IMR-90 (cell line): ENCODE data around the gene COX17. TPM values are rescaled to one million over a fixed set of nuclear protein-coding genes. Genes with fewer than 3 reads are reported as not detected.
A peak's percentile ranks its signal among the peaks of the same experiment; 100 is the strongest.

Experiments
- ATAC-seq: fragments of 200-7000 bp; cut with Tn5 transposase; 2 replicates; pipeline ENCODE4 v1.9.1; 2020; ENCODE audit warnings: low read depth, mild to moderate bottlenecking, moderate library complexity
- BruUV-seq: library from RNA; stranded (reverse); fragments of 400-500 nt; replicated peaks from 2 replicates; lab custom pipeline; 2021; lab: Mats Ljungman, UMichigan
- CTCF ChIA-PET: fragments of 300-600 bp; formaldehyde crosslinking; extraction: SDS; loops from one replicate; lab custom pipeline; 2021; ENCODE audit warnings: antibody characterized with exemption; lab: Yijun Ruan, JAX
- POLR2A ChIA-PET: fragments of 300-600 bp; sonication (Branson Sonifier 250); formaldehyde crosslinking; loops from one replicate; lab custom pipeline; 2022; ENCODE audit warnings: antibody characterized with exemption; ENCODE audit not compliant: unreplicated experiment; lab: Charles Lee
- DNase-seq: peaks from one replicate; pipeline ENCODE4 v3.0.0; 2013
- H2AFZ ChIP-seq: replicated peaks from 2 replicates; pipeline ENCODE3; 2013; ENCODE audit warnings: low read length, mild to moderate bottlenecking; ENCODE audit not compliant: poor library complexity
- H2AK5ac ChIP-seq: 2 replicates; pipeline ENCODE4 v1.6.1; 2013; ENCODE audit warnings: low read depth, low read length, inconsistent platforms
- H2AK9ac ChIP-seq: replicated peaks from 2 replicates; pipeline ENCODE3; 2013; ENCODE audit warnings: mild to moderate bottlenecking, low read depth, low read length, moderate library complexity; ENCODE audit not compliant: poor library complexity
- H2BK120ac ChIP-seq: 2 replicates; pipeline ENCODE4 v1.6.1; 2013; ENCODE audit warnings: low read depth, low read length, inconsistent platforms
- H2BK15ac ChIP-seq: 3 replicates; pipeline ENCODE4 v1.6.1; 2013; ENCODE audit warnings: low read depth, low read length, inconsistent platforms
- H2BK20ac ChIP-seq: 2 replicates; pipeline ENCODE4 v1.6.1; 2013; ENCODE audit warnings: low read depth, mild to moderate bottlenecking, inconsistent platforms, low read length, moderate library complexity
- H2BK5ac ChIP-seq: 2 replicates; pipeline ENCODE4 v1.6.1; 2013; ENCODE audit warnings: mild to moderate bottlenecking, low read depth, low read length, inconsistent platforms; ENCODE audit not compliant: poor library complexity, severe bottlenecking
- H3K14ac ChIP-seq: replicated peaks from 2 replicates; pipeline ENCODE4 v1.6.1; 2013; ENCODE audit warnings: low read depth, low read length, inconsistent platforms
- H3K18ac ChIP-seq: 2 replicates; pipeline ENCODE4 v1.6.1; 2013; ENCODE audit warnings: low read depth, low read length, control low read depth
- H3K23ac ChIP-seq: 2 replicates; pipeline ENCODE4 v1.6.1; 2013; ENCODE audit warnings: low read depth, low read length, inconsistent platforms
- H3K27ac ChIP-seq: 2 replicates; pipeline ENCODE4 v1.5.1; 2013; ENCODE audit warnings: mild to moderate bottlenecking, control low read depth, low read length; ENCODE audit not compliant: insufficient read depth
- H3K27me3 ChIP-seq: 2 replicates; pipeline ENCODE4 v1.6.1; 2013; ENCODE audit warnings: low read length; ENCODE audit not compliant: control insufficient read depth, insufficient read depth
- H3K36me3 ChIP-seq: 2 replicates; pipeline ENCODE4 v1.6.1; 2013; ENCODE audit warnings: low read length, mixed read lengths; ENCODE audit not compliant: control insufficient read depth, insufficient read depth
- H3K4ac ChIP-seq: 2 replicates; pipeline ENCODE4 v1.6.1; 2013; ENCODE audit warnings: low read depth, low read length, inconsistent platforms
- H3K4me1 ChIP-seq: 2 replicates; pipeline ENCODE4 v1.6.1; 2013; ENCODE audit warnings: low read length, mixed read lengths; ENCODE audit not compliant: control insufficient read depth, insufficient read depth
- H3K4me2 ChIP-seq: 2 replicates; pipeline ENCODE4 v1.6.1; 2013; ENCODE audit warnings: low read depth, mild to moderate bottlenecking, control low read depth, low read length, moderate library complexity
- H3K4me3 ChIP-seq: 2 replicates; pipeline ENCODE4 v1.5.1; 2013; ENCODE audit warnings: low read depth, mild to moderate bottlenecking, control low read depth, low read length, moderate library complexity; ENCODE audit not compliant: insufficient read depth
- H3K56ac ChIP-seq: 2 replicates; pipeline ENCODE4 v1.6.1; 2013; ENCODE audit warnings: low read length, inconsistent platforms; ENCODE audit not compliant: insufficient read depth; ENCODE audit errors: extremely low read depth
- H3K79me1 ChIP-seq, 2 experiments: 2 replicates each; pipeline ENCODE4 v1.6.1; 2013; ENCODE audit warnings: low read length in 2 of 2, inconsistent platforms in 1 of 2, low read depth in 1 of 2
- H3K9ac ChIP-seq: 2 replicates; pipeline ENCODE4 v1.6.1; 2013; ENCODE audit warnings: low read depth, low read length, control low read depth
- H3K9me1 ChIP-seq: 2 replicates; pipeline ENCODE4 v1.6.1; 2013; ENCODE audit warnings: low read length, inconsistent platforms; ENCODE audit not compliant: insufficient read depth
- H3K9me3 ChIP-seq: 2 replicates; pipeline ENCODE4 v1.6.1; 2013; ENCODE audit warnings: low read length; ENCODE audit not compliant: control insufficient read depth, insufficient read depth
- H4K20me1 ChIP-seq: 2 replicates; pipeline ENCODE4 v1.6.1; 2013; ENCODE audit warnings: low read length, inconsistent platforms; ENCODE audit not compliant: insufficient read depth
- H4K5ac ChIP-seq: 2 replicates; pipeline ENCODE4 v1.6.1; 2013; ENCODE audit warnings: mild to moderate bottlenecking, low read depth, low read length, control low read depth
- H4K8ac ChIP-seq, 2 experiments: 2 replicates each; pipeline ENCODE4 v1.6.1; 2013; ENCODE audit warnings: low read depth in 2 of 2, low read length in 2 of 2, control low read depth in 1 of 2, inconsistent platforms in 1 of 2
- H4K91ac ChIP-seq: 2 replicates; pipeline ENCODE4 v1.6.1; 2013; ENCODE audit warnings: low read depth, low read length, inconsistent platforms; ENCODE audit not compliant: insufficient read depth
- BHLHE40 ChIP-seq: fragments of 150-350 bp; IDR thresholded peaks from 2 replicates; pipeline ENCODE4 v1.6.1; 2016; ENCODE audit warnings: mild to moderate bottlenecking, low read depth, low read length
- CEBPB ChIP-seq: IDR thresholded peaks from 2 replicates; pipeline ENCODE4 v1.6.1; 2012; ENCODE audit warnings: low read depth, low read length, improper control_type of control experiment
- CHD1 ChIP-seq: IDR thresholded peaks from 2 replicates; pipeline ENCODE4 v1.6.1; 2012; ENCODE audit warnings: low read depth, low read length, improper control_type of control experiment
- FOS ChIP-seq: fragments of 150-350 bp; IDR thresholded peaks from 2 replicates; pipeline ENCODE4 v1.6.1; 2016; ENCODE audit warnings: low read depth, low read length
- MAZ ChIP-seq: IDR thresholded peaks from 2 replicates; pipeline ENCODE4 v1.6.1; 2012; ENCODE audit warnings: low read depth, mild to moderate bottlenecking, low read length, improper control_type of control experiment, moderate library complexity, borderline replicate concordance
- NFE2L2 ChIP-seq: fragments of 150-350 bp; IDR thresholded peaks from 2 replicates; pipeline ENCODE4 v1.6.1; 2016; ENCODE audit warnings: low read depth, mild to moderate bottlenecking, low read length
- POLR2A ChIP-seq: IDR thresholded peaks from 2 replicates; pipeline ENCODE4 v1.6.1; 2012; ENCODE audit warnings: mild to moderate bottlenecking, low read depth, low read length
- RCOR1 ChIP-seq: IDR thresholded peaks from 2 replicates; pipeline ENCODE4 v1.6.1; 2012; ENCODE audit warnings: mild to moderate bottlenecking, low read length, improper control_type of control experiment; ENCODE audit not compliant: insufficient replicate concordance
- RFX5 ChIP-seq: IDR thresholded peaks from 2 replicates; pipeline ENCODE4 v1.8.0; 2012; ENCODE audit warnings: low read depth, mild to moderate bottlenecking, low read length, moderate library complexity
- SMC3 ChIP-seq: fragments of 150-350 bp; IDR thresholded peaks from 2 replicates; pipeline ENCODE4 v1.6.1; 2016; ENCODE audit warnings: low read depth, mild to moderate bottlenecking, antibody characterized with exemption, low read length, moderate library complexity
- USF2 ChIP-seq: fragments of 150-350 bp; IDR thresholded peaks from 2 replicates; pipeline ENCODE4 v1.6.1; 2017; ENCODE audit warnings: mild to moderate bottlenecking, antibody characterized with exemption, low read length, low read depth
- WGBS, 2 experiments: methylation state at CpG; one replicate each; pipeline versions ENCODE4 v1.1.5 to v1.1.7; 2013; ENCODE audit warnings: missing lambda C conversion rate in 2 of 2; ENCODE audit not compliant: insufficient read length in 1 of 2; ENCODE audit errors: extremely low coverage in 2 of 2; 5-methylcytosine and 5-hydroxymethylcytosine counted together
- dilution Hi-C: fragments of 300-500 bp; cut with HindIII; formaldehyde crosslinking; loops from one replicate; pipeline ENCODE4 v1.14.3; 2018; ENCODE audit warnings: low sequenced_read_pairs; ENCODE audit not compliant: unreplicated experiment
- in situ Hi-C: fragments of 300-500 bp; cut with MboI; formaldehyde crosslinking; loops from 3 replicates; pipeline ENCODE4 v1.14.3; 2019; ENCODE audit warnings: low sequenced_read_pairs, inconsistent platforms, mixed read lengths
- intact Hi-C: fragments of 100-400 bp; cut with micrococcal nuclease; formaldehyde crosslinking; loops from 2 replicates; pipeline ENCODE4 v1.10.0; 2022
- polyA plus RNA-seq, 3 experiments: library from polyadenylated mRNA; depleted of rRNA; stranded (reverse); fragments of >200 nt; gene quantifications; 2 replicates each; pipeline ENCODE4 v1.2.3, GENCODE V29; 2012; ENCODE audit warnings: low replicate concordance in 1 of 3
- total RNA-seq: library from RNA; depleted of rRNA; stranded (reverse); fragments of >200 nt; gene quantifications from 2 replicates; pipeline ENCODE4 v1.2.3, GENCODE V29; 2012
- TF ChIP-seq, protein P1 (sequence below): conservative IDR thresholded peaks from 2 replicates; pipeline ENCODE4 v1.5.1; 2012; ENCODE audit warnings: mild to moderate bottlenecking, low read depth, low read length, improper control_type of control experiment

COX17 gene
- total and polyA plus RNA-seq, 2 of the 4 experiments (the other 2 are of a cell fraction) = 2.0 to 24.5 TPM

DNA sequence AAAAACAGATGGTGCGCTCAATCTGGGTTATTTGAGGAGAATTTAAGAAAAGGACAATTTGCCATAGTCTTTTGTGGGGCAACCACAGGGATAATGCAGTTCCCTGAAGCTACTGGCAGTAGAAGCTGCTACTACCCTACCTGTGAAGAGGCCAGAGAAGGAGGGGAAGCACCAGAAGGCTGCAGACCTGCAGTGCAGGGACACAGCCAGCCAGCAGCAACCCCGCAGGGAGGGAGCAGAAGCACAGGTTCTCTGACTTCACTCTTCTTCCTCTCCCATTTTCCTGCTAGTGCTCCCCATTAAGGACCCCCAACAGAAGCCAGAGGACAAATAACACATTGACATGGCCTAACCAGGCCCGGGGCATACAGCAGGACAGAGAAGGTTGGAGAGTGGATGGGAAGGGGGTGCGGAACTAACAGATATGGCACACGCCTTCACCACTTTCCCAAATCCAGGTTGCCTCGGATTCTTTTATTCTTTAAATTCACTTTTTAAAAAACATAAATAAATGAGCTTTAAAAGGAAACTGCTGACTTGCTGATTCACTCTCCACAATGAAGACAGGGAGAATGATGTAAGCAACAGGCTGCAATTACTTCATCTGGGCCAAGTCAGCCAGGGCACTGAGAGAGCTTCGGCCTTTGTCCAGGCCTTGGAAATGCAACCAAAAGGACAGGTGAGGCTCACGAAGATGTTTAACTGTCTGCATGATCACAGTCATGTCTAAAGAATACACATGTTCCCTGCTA, 46.9 kb downstream of the COX17 start (continued):
- TF ChIP-seq USF2 = no peak

DNA sequence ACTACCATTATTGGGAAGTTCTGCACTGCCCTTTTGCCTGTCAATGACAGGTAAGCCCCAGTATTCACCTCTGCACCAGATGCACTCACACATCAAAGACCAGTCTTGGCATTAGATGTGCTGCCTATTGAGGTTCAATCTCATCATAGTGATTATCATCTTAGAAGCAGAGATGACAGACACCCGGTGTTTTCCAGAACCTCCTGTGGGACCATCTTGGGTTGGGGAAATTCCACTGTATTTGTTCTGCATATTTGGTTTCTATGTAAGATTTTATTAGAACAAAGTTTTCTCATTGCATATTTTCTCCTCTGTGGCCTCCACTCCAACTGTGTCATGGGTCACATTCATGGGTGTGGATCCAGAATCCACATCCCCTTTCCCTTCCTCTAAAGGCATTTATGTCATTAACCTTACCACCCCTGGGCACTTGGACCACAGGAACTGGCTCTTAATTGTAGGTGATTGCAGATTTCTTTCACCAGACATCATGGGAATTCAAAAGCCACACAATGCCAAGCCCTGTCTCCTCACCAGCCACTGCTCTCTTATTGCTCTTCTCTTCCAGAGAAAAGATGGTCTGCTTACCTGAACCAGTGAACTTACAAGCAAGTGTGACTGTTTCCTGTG, 48.3 kb downstream of the COX17 start:
- no peak overlapping the region for H4K5ac ChIP-seq
- no peak overlapping the region for H3K14ac ChIP-seq
- in situ Hi-C loops (no loop called here), intact Hi-C loops (no loop called here), dilution Hi-C loops (no loop called here)
- no peak overlapping the region for H2AK9ac ChIP-seq
- H3K56ac ChIP-seq = no peak overlapping the region
- no peak overlapping the region for H3K23ac ChIP-seq
- H3K27me3 ChIP-seq = peaks cover 4% of the 10 kb centered on the region; the same call in 1 of the 2 replicates
- H2BK20ac ChIP-seq = no peak overlapping the region
- peak overlapping the region; percentile 59; the same call in 1 of the 3 replicates for H2BK15ac ChIP-seq
- H2BK5ac ChIP-seq = no peak overlapping the region
- no peaks in the 10 kb centered on the region; the same call in 1 of the 2 replicates for H3K9me3 ChIP-seq
- H3K4me3 ChIP-seq = no peak overlapping the region
- H3K79me1 ChIP-seq = no peaks in the 10 kb centered on the region
- H4K20me1 ChIP-seq = no peaks in the 10 kb centered on the region
- H2AK5ac ChIP-seq = no peak overlapping the region; the same call in 1 of the 2 replicates
- WGBS, 2 experiments = no CpG with 5 or more reads among the region's 1 CpG
- no peak overlapping the region for H3K9ac ChIP-seq
- H2BK120ac ChIP-seq = no peak overlapping the region
- no peak overlapping the region for H4K8ac ChIP-seq
- no peak for DNase-seq
- ChIA-PET CTCF (no interaction called here), POLR2A (no interaction called here)
- peaks cover 10% of the 10 kb centered on the region for H3K4me1 ChIP-seq
- no peak for ATAC-seq
- no peak overlapping the region for H3K27ac ChIP-seq
- H3K36me3 ChIP-seq = no peaks in the 10 kb centered on the region
- H4K91ac ChIP-seq = no peak overlapping the region
- no peaks in the 10 kb centered on the region; the same call in 1 of the 2 replicates for H3K9me1 ChIP-seq
- BruUV-seq = no TSS peak
- no peak overlapping the region; the same call in 1 of the 2 replicates for H3K4ac ChIP-seq
- H3K4me2 ChIP-seq = no peak overlapping the region
- H2AFZ ChIP-seq = no peak overlapping the region
- no peak overlapping the region for H3K18ac ChIP-seq
- TF ChIP-seq USF2 = no peak
- no peak for TF ChIP-seq CHD1
- TF ChIP-seq FOS = no peak
- TF ChIP-seq NFE2L2 = no peak
- TF ChIP-seq POLR2A = no peak
- TF ChIP-seq MAZ = no peak
- no peak for TF ChIP-seq RFX5
- TF ChIP-seq, protein P1, sequence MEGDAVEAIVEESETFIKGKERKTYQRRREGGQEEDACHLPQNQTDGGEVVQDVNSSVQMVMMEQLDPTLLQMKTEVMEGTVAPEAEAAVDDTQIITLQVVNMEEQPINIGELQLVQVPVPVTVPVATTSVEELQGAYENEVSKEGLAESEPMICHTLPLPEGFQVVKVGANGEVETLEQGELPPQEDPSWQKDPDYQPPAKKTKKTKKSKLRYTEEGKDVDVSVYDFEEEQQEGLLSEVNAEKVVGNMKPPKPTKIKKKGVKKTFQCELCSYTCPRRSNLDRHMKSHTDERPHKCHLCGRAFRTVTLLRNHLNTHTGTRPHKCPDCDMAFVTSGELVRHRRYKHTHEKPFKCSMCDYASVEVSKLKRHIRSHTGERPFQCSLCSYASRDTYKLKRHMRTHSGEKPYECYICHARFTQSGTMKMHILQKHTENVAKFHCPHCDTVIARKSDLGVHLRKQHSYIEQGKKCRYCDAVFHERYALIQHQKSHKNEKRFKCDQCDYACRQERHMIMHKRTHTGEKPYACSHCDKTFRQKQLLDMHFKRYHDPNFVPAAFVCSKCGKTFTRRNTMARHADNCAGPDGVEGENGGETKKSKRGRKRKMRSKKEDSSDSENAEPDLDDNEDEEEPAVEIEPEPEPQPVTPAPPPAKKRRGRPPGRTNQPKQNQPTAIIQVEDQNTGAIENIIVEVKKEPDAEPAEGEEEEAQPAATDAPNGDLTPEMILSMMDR = no peak
- no peak for TF ChIP-seq RCOR1
- TF ChIP-seq SMC3 = no peak
- TF ChIP-seq CEBPB = no peak
- TF ChIP-seq BHLHE40 = no peak
